Measurements from ENCODE around the gene TCF7L1.
"Not testable (repeated sequence)": the region's sequence is repeated elsewhere in the genome, so short reads cannot be mapped to it uniquely, and the experiment has no call there.

Gene TCF7L1

DNA sequence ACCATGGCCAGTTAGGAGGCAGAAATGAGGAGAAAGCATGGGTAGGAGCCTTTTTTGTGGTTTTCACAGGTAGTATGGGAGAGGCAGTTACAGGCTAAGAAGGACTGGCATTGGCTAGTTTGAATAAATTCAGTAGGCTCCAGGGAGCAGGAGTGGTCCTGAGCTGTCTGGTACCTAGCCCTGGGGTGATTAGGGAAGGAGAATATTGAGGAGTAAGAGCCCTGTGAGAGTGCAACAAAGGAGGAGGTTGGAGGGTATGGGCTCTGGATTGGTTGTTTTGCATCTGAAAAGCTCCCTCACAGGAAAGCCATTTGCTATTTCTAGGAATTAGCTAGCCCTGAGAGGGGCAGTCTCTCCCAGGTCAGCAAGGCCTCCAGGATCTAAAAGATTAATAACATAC lies 13.3 kb upstream of the TCF7L1 start:
- no peaks in the 10 kb centered on the region for H3K36me3 Mint-ChIP-seq
- DNase-seq (ENCODE audit: low spot score in 2 of 2): no peak
- no peak overlapping the region for H3K27ac Mint-ChIP-seq

GRCh38 chr2:85120363-85120762 lies 12.8 kb upstream of the TCF7L1 start:
- Mint-ChIP-seq H3K36me3 (no peaks in the 10 kb centered on the region), H3K27ac (no peak overlapping the region), H3K9me3 (no peaks in the 10 kb centered on the region), H3K4me1 (no peaks in the 10 kb centered on the region), H3K4me3 (no peak overlapping the region)
- DNase-seq (ENCODE audit: low spot score in 2 of 2) (no peak), ATAC-seq (no peak)

More for the DNA sequence above, 13.3 kb upstream of the TCF7L1 start:
- no peaks in the 10 kb centered on the region for H3K4me1 Mint-ChIP-seq
- H3K4me3 Mint-ChIP-seq: no peak overlapping the region
- H3K9me3 Mint-ChIP-seq: no peaks in the 10 kb centered on the region
- no peak for ATAC-seq

DNA sequence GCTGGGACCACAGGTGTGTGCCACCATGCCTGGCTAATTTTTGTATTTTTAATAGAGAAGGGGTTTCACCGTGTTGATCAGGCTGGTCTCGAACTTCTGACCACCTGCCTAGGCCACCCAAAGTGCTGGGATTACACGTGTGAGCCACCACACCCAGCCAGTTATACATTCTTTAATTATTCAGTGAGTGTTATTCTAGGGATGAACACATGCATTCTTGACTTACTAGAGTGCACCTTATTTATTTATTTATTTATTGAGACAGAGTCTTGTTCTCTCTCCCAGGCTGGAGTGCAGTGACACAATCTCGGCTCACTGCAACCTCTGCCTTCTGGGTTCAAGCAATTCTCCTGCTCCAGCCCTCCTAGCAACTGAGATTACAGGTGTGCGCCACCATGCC lies 6.7 kb upstream of the TCF7L1 start:
- DNase-seq (ENCODE audit: low spot score in 2 of 2); H3K36me3 Mint-ChIP-seq; H3K4me3 Mint-ChIP-seq; ATAC-seq; H3K27ac Mint-ChIP-seq; H3K9me3 Mint-ChIP-seq; H3K4me1 Mint-ChIP-seq: not testable (repeated sequence)

DNA sequence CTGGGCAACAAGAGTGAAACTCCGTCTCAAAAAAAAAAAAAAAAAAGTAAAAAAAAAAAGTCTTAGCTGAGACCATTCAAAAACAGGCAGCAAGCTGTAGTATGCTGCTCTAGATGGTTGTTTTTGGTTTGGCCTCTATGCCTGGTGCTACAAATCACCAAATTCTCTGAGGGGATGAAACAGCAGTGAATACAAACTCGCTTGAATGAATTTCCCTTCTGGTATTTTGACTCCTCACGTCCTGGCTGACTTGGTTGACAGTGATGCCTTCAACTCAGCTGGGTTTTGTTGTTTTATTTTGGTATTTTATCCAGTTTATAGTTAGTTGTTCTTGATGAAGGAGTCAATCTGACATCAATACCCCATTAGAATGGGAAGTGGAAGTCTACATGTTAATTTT lies 3.3 kb upstream of the TCF7L1 start:
- H3K27ac Mint-ChIP-seq: no peak overlapping the region
- no peak overlapping the region for H3K4me3 Mint-ChIP-seq
- DNase-seq (ENCODE audit: low spot score in 2 of 2) (no peak), ATAC-seq (no peak)
- no peaks in the 10 kb centered on the region for H3K9me3 Mint-ChIP-seq
- no peaks in the 10 kb centered on the region for H3K4me1 Mint-ChIP-seq
- H3K36me3 Mint-ChIP-seq: no peaks in the 10 kb centered on the region

GRCh38 chr2:85130407-85130806 lies 2.8 kb upstream of the TCF7L1 start:
- no peaks in the 10 kb centered on the region for H3K4me1 Mint-ChIP-seq
- ATAC-seq: no peak
- no peaks in the 10 kb centered on the region for H3K9me3 Mint-ChIP-seq
- H3K36me3 Mint-ChIP-seq: no peaks in the 10 kb centered on the region
- no peak overlapping the region for H3K4me3 Mint-ChIP-seq
- H3K27ac Mint-ChIP-seq: no peak overlapping the region
- no peak for DNase-seq (ENCODE audit: low spot score in 2 of 2)

- Mint-ChIP-seq H3K27ac (no peak overlapping the region), H3K4me1 (no peaks in the 10 kb centered on the region), H3K9me3 (no peaks in the 10 kb centered on the region), H3K4me3 (no peak overlapping the region), H3K36me3 (no peaks in the 10 kb centered on the region)
- ATAC-seq: no peak
- DNase-seq (ENCODE audit: low spot score in 2 of 2): no peak
These were observed 2.1 kb upstream of the TCF7L1 start for GRCh38 chr2:85131116-85131515.

GRCh38 chr2:85132397-85132796 lies 795 bp upstream of the TCF7L1 start:
- Mint-ChIP-seq H3K9me3 (no peaks in the 10 kb centered on the region), H3K4me1 (no peaks in the 10 kb centered on the region), H3K27ac (no peak overlapping the region), H3K4me3 (peak overlapping the region; percentile 71), H3K36me3 (no peaks in the 10 kb centered on the region)
- DNase-seq (ENCODE audit: low spot score in 2 of 2) (no peak), ATAC-seq (no peak)

DNA sequence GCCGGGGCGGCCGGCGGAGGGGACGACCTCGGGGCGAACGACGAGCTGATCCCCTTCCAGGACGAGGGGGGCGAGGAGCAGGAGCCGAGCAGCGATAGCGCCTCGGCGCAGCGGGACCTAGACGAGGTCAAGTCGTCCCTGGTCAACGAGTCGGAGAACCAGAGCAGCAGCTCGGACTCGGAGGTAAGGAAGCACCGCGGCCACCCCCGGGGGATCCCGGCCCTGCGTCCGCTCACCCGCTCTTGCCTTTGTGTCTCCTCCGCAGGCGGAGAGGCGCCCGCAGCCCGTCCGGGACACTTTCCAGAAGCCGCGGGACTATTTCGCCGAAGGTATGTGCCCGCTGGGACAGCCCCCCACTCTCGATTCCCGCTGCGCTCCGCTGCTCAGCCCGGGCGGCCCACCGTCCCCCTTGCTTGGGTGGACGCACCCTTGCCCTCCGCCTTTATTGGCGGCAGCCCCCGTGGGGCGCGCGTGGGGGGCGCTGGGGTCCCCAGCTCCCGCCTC lies 611 bp downstream of the TCF7L1 start:
- Mint-ChIP-seq H3K27ac (no peak overlapping the region), H3K9me3 (no peaks in the 10 kb centered on the region)
- ATAC-seq: peak; percentile 38

GRCh38 chr2:85134255-85134895 lies 1.2 kb downstream of the TCF7L1 start:
- Mint-ChIP-seq H3K4me1 (no peaks in the 10 kb centered on the region), H3K27ac (no peak overlapping the region), H3K9me3 (no peaks in the 10 kb centered on the region), H3K4me3 (peak overlapping the region; percentile 71), H3K36me3 (no peaks in the 10 kb centered on the region)
- DNase-seq (ENCODE audit: low spot score in 2 of 2) (peak in 1 of 2 donors; percentile 55), ATAC-seq (no peak)

More for the DNA sequence above, 611 bp downstream of the TCF7L1 start:
- Mint-ChIP-seq H3K4me1 (no peaks in the 10 kb centered on the region), H3K36me3 (no peaks in the 10 kb centered on the region), H3K4me3 (peak overlapping the region; percentile 71)
- DNase-seq (ENCODE audit: low spot score in 2 of 2): peak; percentile 10 to 66

- Mint-ChIP-seq H3K27ac (no peak overlapping the region), H3K4me1 (no peaks in the 10 kb centered on the region), H3K4me3 (peak overlapping the region; percentile 71), H3K9me3 (no peaks in the 10 kb centered on the region), H3K36me3 (no peaks in the 10 kb centered on the region)
- DNase-seq (ENCODE audit: low spot score in 2 of 2) (no peak), ATAC-seq (no peak)
These were observed 1.9 kb downstream of the TCF7L1 start for GRCh38 chr2:85134896-85135659.

DNA sequence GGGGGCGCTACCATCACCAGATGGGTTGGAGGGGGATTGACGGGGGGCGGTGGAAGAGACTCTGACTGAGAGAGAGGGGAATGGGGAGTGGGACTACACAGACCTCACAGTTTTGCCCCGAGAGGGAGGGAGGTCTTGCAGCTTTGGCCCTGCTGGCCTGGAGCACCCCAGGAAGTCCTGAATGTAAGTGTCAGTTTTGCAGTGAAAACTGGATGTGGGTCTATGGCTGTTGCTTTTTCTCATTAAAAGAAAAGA lies 2.4 kb downstream of the TCF7L1 start:
- H3K4me3 Mint-ChIP-seq: no peak overlapping the region
- no peaks in the 10 kb centered on the region for H3K36me3 Mint-ChIP-seq
- ATAC-seq: no peak

GRCh38 chr2:85137156-85137555 lies 4.0 kb downstream of the TCF7L1 start:
- no peak for DNase-seq (ENCODE audit: low spot score in 2 of 2)
- Mint-ChIP-seq H3K36me3 (no peaks in the 10 kb centered on the region), H3K27ac (no peak overlapping the region), H3K4me3 (no peak overlapping the region), H3K9me3 (no peaks in the 10 kb centered on the region), H3K4me1 (no peaks in the 10 kb centered on the region)
- no peak for ATAC-seq

More for the DNA sequence above, 2.4 kb downstream of the TCF7L1 start:
- H3K9me3 Mint-ChIP-seq: no peaks in the 10 kb centered on the region
- H3K27ac Mint-ChIP-seq: no peak overlapping the region
- H3K4me1 Mint-ChIP-seq: no peaks in the 10 kb centered on the region
- no peak for DNase-seq (ENCODE audit: low spot score in 2 of 2)

GRCh38 chr2:85143463-85144082 lies 10.4 kb downstream of the TCF7L1 start:
- Mint-ChIP-seq H3K36me3 (no peaks in the 10 kb centered on the region), H3K4me1 (no peaks in the 10 kb centered on the region), H3K27ac (no peak overlapping the region), H3K4me3 (no peak overlapping the region), H3K9me3 (no peaks in the 10 kb centered on the region)
- DNase-seq (ENCODE audit: low spot score in 2 of 2) (no peak), ATAC-seq (no peak)

DNA sequence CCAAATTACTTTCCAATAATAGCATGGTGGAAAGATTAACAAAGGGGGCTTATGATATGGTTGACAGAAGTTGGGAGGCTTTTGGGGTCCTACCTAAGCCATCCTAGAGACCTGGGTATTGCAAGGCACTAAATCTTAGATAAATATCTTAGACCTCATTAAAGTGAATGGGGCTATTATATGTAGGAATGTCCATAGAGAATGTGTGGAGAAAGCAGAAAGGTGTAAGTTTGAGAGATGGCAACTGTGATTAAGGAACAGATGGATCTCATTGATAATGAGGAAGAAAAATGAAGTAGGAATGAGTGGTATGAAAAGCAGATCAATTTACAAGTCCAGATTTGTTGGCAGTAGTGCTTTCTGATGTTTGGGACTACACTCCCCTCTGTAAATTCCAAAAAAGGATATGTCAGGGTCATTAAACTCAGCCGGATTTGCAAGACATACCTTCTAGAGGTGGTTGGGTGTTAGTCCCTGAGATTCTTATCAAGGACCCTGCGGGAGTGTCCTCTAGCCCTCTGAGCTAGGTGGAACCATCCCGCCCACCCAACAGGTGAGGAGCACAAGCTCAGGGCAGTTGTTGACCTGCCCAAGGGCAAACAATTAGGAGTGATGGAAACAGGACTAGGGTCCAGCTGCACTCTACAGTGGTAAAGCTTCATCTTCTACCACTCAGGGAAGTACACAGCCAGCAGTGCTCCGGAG lies 12.1 kb downstream of the TCF7L1 start:
- ATAC-seq (no peak), DNase-seq (ENCODE audit: low spot score in 2 of 2) (no peak)
- Mint-ChIP-seq H3K36me3 (no peaks in the 10 kb centered on the region), H3K4me3 (no peak overlapping the region), H3K9me3 (no peaks in the 10 kb centered on the region), H3K4me1 (no peaks in the 10 kb centered on the region), H3K27ac (no peak overlapping the region)

DNA sequence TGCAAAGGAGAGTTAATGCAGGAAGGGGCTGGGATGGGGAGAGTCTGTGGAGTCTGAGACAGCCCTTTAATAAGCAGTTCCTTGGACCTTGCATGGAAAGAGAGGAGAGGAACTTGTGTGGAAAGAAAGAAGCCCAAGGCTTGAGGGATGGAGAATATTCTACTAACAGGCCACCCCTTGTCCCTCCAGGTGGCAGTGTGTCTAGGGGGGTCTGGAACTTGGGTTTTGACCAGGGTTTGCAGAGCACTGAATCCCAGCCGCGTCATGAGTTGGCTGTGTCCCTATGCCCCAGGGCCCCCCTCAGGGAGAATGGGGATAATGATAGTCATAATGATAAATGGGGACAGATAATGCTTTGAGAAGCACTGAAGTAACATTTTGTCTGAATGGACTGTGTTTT lies 15.0 kb downstream of the TCF7L1 start:
- no peak overlapping the region for H3K27ac Mint-ChIP-seq

More for the DNA sequence above, 15.0 kb downstream of the TCF7L1 start:
- no peaks in the 10 kb centered on the region for H3K36me3 Mint-ChIP-seq
- H3K4me3 Mint-ChIP-seq: no peak overlapping the region
- no peaks in the 10 kb centered on the region for H3K4me1 Mint-ChIP-seq
- DNase-seq (ENCODE audit: low spot score in 2 of 2) (no peak), ATAC-seq (no peak)
- no peaks in the 10 kb centered on the region for H3K9me3 Mint-ChIP-seq
